HepG2 (cell line): ENCODE data around the gene VASN. TPM values are rescaled to one million over a fixed set of nuclear protein-coding genes. Genes with fewer than 3 reads are reported as not detected.

ENCODE experiments used
- CBX1 ChIP-seq: IDR thresholded peaks from one replicate; pipeline ENCODE4 v1.6.1; 2016; ENCODE audit warnings: antibody characterized with exemption, low read depth
- CSRNP2 ChIP-seq: sonication (generic); formaldehyde crosslinking; conservative IDR thresholded peaks from 2 replicates; pipeline ENCODE4 v1.8.0; 2022; ENCODE audit warnings: low read depth, missing genetic modification reagents
- FOXO4 ChIP-seq: sonication (generic); formaldehyde crosslinking; conservative IDR thresholded peaks from 2 replicates; pipeline ENCODE4 v1.8.1; 2023; ENCODE audit warnings: missing genetic modification reagents
- HNF4A ChIP-seq: sonication (generic); formaldehyde crosslinking; IDR thresholded peaks from 2 replicates; pipeline ENCODE4 v1.4.0; 2020; ENCODE audit warnings: missing genetic modification reagents
- JDP2 ChIP-seq: sonication (generic); formaldehyde crosslinking; IDR thresholded peaks from 2 replicates; pipeline ENCODE4 v1.8.1; 2022; ENCODE audit warnings: missing genetic modification reagents, borderline replicate concordance
- ZBTB40 ChIP-seq, 2 experiments: fragments of 450-650 bp in 1 of 2; sonication (generic) in 1 of 2; formaldehyde crosslinking in 1 of 2; IDR thresholded peaks; 2 replicates each; pipeline versions ENCODE4 v1.6.1 to v1.8.0; 2016 to 2022; ENCODE audit warnings: antibody characterized with exemption in 1 of 2, mild to moderate bottlenecking in 1 of 2, missing genetic modification reagents in 1 of 2
- ZFYVE20 ChIP-seq: sonication (generic); formaldehyde crosslinking; IDR thresholded peaks from 2 replicates; pipeline ENCODE4 v1.8.0; 2023; ENCODE audit warnings: low read depth, mild to moderate bottlenecking, moderate library complexity, missing genetic modification reagents, borderline replicate concordance
- ZNF10 ChIP-seq: sonication (generic); formaldehyde crosslinking; IDR thresholded peaks from 2 replicates; pipeline ENCODE4 v1.4.0; 2020; ENCODE audit warnings: mild to moderate bottlenecking, low read depth, missing genetic modification reagents, borderline replicate concordance
- ZNF138 ChIP-seq: sonication (generic); formaldehyde crosslinking; IDR thresholded peaks from 2 replicates; pipeline ENCODE4 v1.5.0; 2020; ENCODE audit warnings: mild to moderate bottlenecking, low read depth, missing genetic modification reagents
- ZNF160 ChIP-seq: sonication (generic); formaldehyde crosslinking; IDR thresholded peaks from 2 replicates; pipeline ENCODE4 v1.8.0; 2022; ENCODE audit warnings: mild to moderate bottlenecking, inconsistent platforms, missing genetic modification reagents
- ZNF496 ChIP-seq: sonication (generic); formaldehyde crosslinking; IDR thresholded peaks from 2 replicates; pipeline ENCODE4 v1.8.1; 2023; ENCODE audit warnings: mild to moderate bottlenecking, moderate library complexity, missing genetic modification reagents; ENCODE audit not compliant: insufficient replicate concordance
- ZNF530 ChIP-seq: sonication (generic); formaldehyde crosslinking; IDR thresholded peaks from 2 replicates; pipeline ENCODE4 v1.5.0; 2020; ENCODE audit warnings: low read depth, mild to moderate bottlenecking, missing genetic modification reagents
- ZNF773 ChIP-seq: sonication (generic); formaldehyde crosslinking; IDR thresholded peaks from 2 replicates; pipeline ENCODE4 v1.4.0; 2020; ENCODE audit warnings: missing genetic modification reagents, borderline replicate concordance
- ZNF891 ChIP-seq: sonication (generic); formaldehyde crosslinking; IDR thresholded peaks from 2 replicates; pipeline ENCODE4 v1.5.0; 2020; ENCODE audit warnings: mild to moderate bottlenecking, missing genetic modification reagents
- ZSCAN30 ChIP-seq: sonication (generic); formaldehyde crosslinking; IDR thresholded peaks from 2 replicates; pipeline ENCODE4 v1.5.0; 2020; ENCODE audit warnings: mild to moderate bottlenecking, missing genetic modification reagents
- polyA plus RNA-seq, 8 experiments: library from polyadenylated mRNA; depleted of rRNA in 3 of 8; stranded (reverse) in 7 of 8; unstranded in 1 of 8; fragments of >200 nt; fragmentation: Illumina TruSeq in 4 of 8; extraction: Trizol in 4 of 8; gene quantifications; 2 replicates each; pipeline versions ENCODE4 v1.2.1 to v1.2.3, GENCODE V29; 2011 to 2016; ENCODE audit warnings: low read depth in 4 of 8, missing spikeins in 1 of 8, mixed read lengths in 1 of 8; ENCODE audit not compliant: insufficient read depth in 1 of 8
- total RNA-seq, 5 experiments: library from RNA; depleted of rRNA; stranded (reverse); fragments of >200 nt; fragmentation: Illumina TruSeq; extraction: Trizol; gene quantifications; 2 replicates each; pipeline ENCODE4 v1.2.3, GENCODE V29; 2016; ENCODE audit warnings: low read depth in 1 of 5

The VASN gene
- total and polyA plus RNA-seq, 2 of the 13 experiments (the other 11 are each of a cell fraction or from before 2014, with no cell fraction given), result 8.4 to 18.2 TPM

GRCh38 chr16:4372578-4373355 is 1.1 kb downstream of the VASN start (continued):
- TF ChIP-seq ZNF160 (CRISPR knock-in tag) (no peak), CSRNP2 (CRISPR knock-in tag) (no peak), JDP2 (CRISPR knock-in tag) (no peak), FOXO4 (CRISPR knock-in tag) (no peak), ZBTB40 (IDR thresholded peaks at IDR 0.05) (no peak), ZBTB40 (CRISPR knock-in tag; IDR thresholded peaks at IDR 0.05) (no peak), ZNF530 (CRISPR knock-in tag) (no peak), ZNF496 (CRISPR knock-in tag) (no peak), CBX1 (no peak), ZNF773 (CRISPR knock-in tag) (no peak), HNF4A (CRISPR knock-in tag) (peak; percentile 87), ZFYVE20 (CRISPR knock-in tag) (no peak), ZNF891 (CRISPR knock-in tag) (peak; percentile 57; the same call in 1 of the 2 replicates), ZSCAN30 (CRISPR knock-in tag) (no peak), ZNF10 (no peak), ZNF138 (no peak)
